HUES64 (cell line): Measurements from ENCODE around the gene RNF181.
"Not testable (repeated sequence)": the region's sequence is repeated elsewhere in the genome, so short reads cannot be mapped to it uniquely, and the experiment has no call there.

Source experiments
- H3K27ac ChIP-seq: 2 replicates; pipeline ENCODE4 v1.7.0; 2013; ENCODE audit warnings: low read depth, low read length, inconsistent platforms
- H3K27me3 ChIP-seq: 2 replicates; pipeline ENCODE4 v1.6.1; 2013; ENCODE audit warnings: mild to moderate bottlenecking, low read length; ENCODE audit not compliant: insufficient read depth
- H3K36me3 ChIP-seq: 2 replicates; pipeline ENCODE4 v1.6.1; 2013; ENCODE audit warnings: mild to moderate bottlenecking, low read length; ENCODE audit not compliant: insufficient read depth
- H3K4me1 ChIP-seq: 2 replicates; pipeline ENCODE4 v1.6.1; 2013; ENCODE audit warnings: mild to moderate bottlenecking, low read length, moderate library complexity; ENCODE audit not compliant: insufficient read depth
- H3K4me3 ChIP-seq: 2 replicates; pipeline ENCODE4 v1.5.1; 2013; ENCODE audit warnings: mild to moderate bottlenecking, low read length, moderate library complexity
- H3K9ac ChIP-seq: 2 replicates; pipeline ENCODE4 v1.6.1; 2013; ENCODE audit warnings: mild to moderate bottlenecking, low read depth, low read length
- H3K9me3 ChIP-seq: 2 replicates; pipeline ENCODE4 v1.6.1; 2013; ENCODE audit warnings: low read depth, low read length; ENCODE audit not compliant: insufficient read depth
- WGBS: fragments of 150-250, 120-280 bp; methylation state at CpG from one replicate; pipeline ENCODE4 v1.1.7; 2013; ENCODE audit warnings: missing lambda C conversion rate; 5-methylcytosine and 5-hydroxymethylcytosine counted together

RNF181 gene

GRCh38 chr2:85597241-85597640 is 1.7 kb downstream of the RNF181 start:
- Histone ChIP-seq H3K36me3 (peaks cover 25% of the 10 kb centered on the region), H3K9me3 (no peaks in the 10 kb centered on the region), H3K4me3 (0 out of 2 replicates have a peak overlapping the region, but pooled peaks have one; percentile 85), H3K27ac (no peak overlapping the region), H3K27me3 (no peaks in the 10 kb centered on the region), H3K9ac (no peak overlapping the region), H3K4me1 (no peaks in the 10 kb centered on the region; the same call in 1 of the 2 replicates)
- 98% methylated on average over 5 of the region's 5 CpGs for WGBS

- no peaks in the 10 kb centered on the region; the same call in 1 of the 2 replicates for H3K4me1 ChIP-seq
- no peak overlapping the region for H3K4me3 ChIP-seq
- no peak overlapping the region for H3K27ac ChIP-seq
- WGBS, result 86% methylated on average over 14 of the region's 14 CpGs
- no peaks in the 10 kb centered on the region for H3K27me3 ChIP-seq
- H3K9ac ChIP-seq, result no peak overlapping the region
- H3K36me3 ChIP-seq, result peaks cover 25% of the 10 kb centered on the region
- H3K9me3 ChIP-seq, result no peaks in the 10 kb centered on the region
These were observed 3.2 kb downstream of the RNF181 start for GRCh38 chr2:85598594-85599340.

GRCh38 chr2:85599468-85600234 is 4.1 kb downstream of the RNF181 start:
- Histone ChIP-seq H3K9me3 (no peaks in the 10 kb centered on the region), H3K4me1 (no peaks in the 10 kb centered on the region; the same call in 1 of the 2 replicates), H3K4me3 (no peak overlapping the region), H3K36me3 (peaks cover 26% of the 10 kb centered on the region), H3K27ac (no peak overlapping the region), H3K27me3 (no peaks in the 10 kb centered on the region), H3K9ac (no peak overlapping the region)
- WGBS, result 88% methylated on average over 17 of the region's 17 CpGs

- H3K4me1 ChIP-seq, result no peaks in the 10 kb centered on the region; the same call in 1 of the 2 replicates
- H3K27me3 ChIP-seq, result no peaks in the 10 kb centered on the region
- peaks cover 27% of the 10 kb centered on the region for H3K36me3 ChIP-seq
- no peaks in the 10 kb centered on the region for H3K9me3 ChIP-seq
- no peak overlapping the region for H3K9ac ChIP-seq
- H3K4me3 ChIP-seq, result no peak overlapping the region
- 93% methylated on average over 3 of the region's 3 CpGs for WGBS
- no peak overlapping the region for H3K27ac ChIP-seq
These were observed 4.7 kb downstream of the RNF181 start for GRCh38 chr2:85600235-85600575.

GRCh38 chr2:85600951-85601770 is 5.6 kb downstream of the RNF181 start:
- H3K36me3 ChIP-seq, result peaks cover 30% of the 10 kb centered on the region
- H3K27me3 ChIP-seq, result no peaks in the 10 kb centered on the region
- 85% methylated on average over 6 of the region's 6 CpGs for WGBS
- peak overlapping the region; percentile 92 for H3K4me3 ChIP-seq
- no peaks in the 10 kb centered on the region; the same call in 1 of the 2 replicates for H3K4me1 ChIP-seq
- H3K27ac ChIP-seq, result no peak overlapping the region
- H3K9ac ChIP-seq, result no peak overlapping the region
- no peaks in the 10 kb centered on the region for H3K9me3 ChIP-seq

GRCh38 chr2:85601771-85602475 is 6.4 kb downstream of the RNF181 start:
- WGBS, result 11% methylated on average over 36 of the region's 36 CpGs
- Histone ChIP-seq H3K9ac (peak overlapping the region; percentile 70), H3K27ac (no peak overlapping the region), H3K9me3 (no peaks in the 10 kb centered on the region), H3K4me3 (peak overlapping the region; percentile 92), H3K36me3 (peaks cover 31% of the 10 kb centered on the region), H3K27me3 (no peaks in the 10 kb centered on the region), H3K4me1 (no peaks in the 10 kb centered on the region)

- H3K27ac ChIP-seq, result peak within 1 kb of the TSS; percentile 39; the same call in 1 of the 2 replicates
- peak within 1 kb of the TSS; percentile 70 for H3K9ac ChIP-seq
- peaks cover 31% of the 10 kb centered on the region for H3K36me3 ChIP-seq
- peak within 1 kb of the TSS; percentile 92 for H3K4me3 ChIP-seq
- WGBS, result under 1% methylated on average over 73 of the region's 73 CpGs
- H3K4me1 ChIP-seq, result no peaks in the 10 kb centered on the region
- no peaks in the 10 kb centered on the region for H3K27me3 ChIP-seq
- no peaks in the 10 kb centered on the region for H3K9me3 ChIP-seq
These were observed 7.1 kb downstream of the RNF181 start, which contains the start of gene TMEM150A for GRCh38 chr2:85602476-85603234. Gene TMEM150A (minus strand): TSS chr2:85602698. CDS start chr2:85601948, 750 bp downstream.

GRCh38 chr2:85604133-85604444 is 8.5 kb downstream of the RNF181 start:
- not testable (repeated sequence) for H3K9me3 ChIP-seq, H3K9ac ChIP-seq, H3K27me3 ChIP-seq, H3K4me1 ChIP-seq, H3K27ac ChIP-seq
- 88% methylated on average over 3 of the region's 3 CpGs for WGBS
- H3K4me3 ChIP-seq, result peak overlapping the region; percentile 92; the same call in 1 of the 2 replicates
- peaks cover 33% of the 10 kb centered on the region for H3K36me3 ChIP-seq

- Histone ChIP-seq H3K27ac (no peak overlapping the region), H3K9me3 (no peaks in the 10 kb centered on the region), H3K27me3 (no peaks in the 10 kb centered on the region), H3K4me1 (no peaks in the 10 kb centered on the region), H3K4me3 (no peak overlapping the region), H3K36me3 (peaks cover 36% of the 10 kb centered on the region), H3K9ac (no peak overlapping the region)
- 85% methylated on average over 4 of the region's 6 CpGs for WGBS
These were observed 9.2 kb downstream of the RNF181 start for GRCh38 chr2:85604568-85605339.
